ENCODE measurements around the gene ALDH1A2.
"Not testable (repeated sequence)": the region's sequence is repeated elsewhere in the genome, so short reads cannot be mapped to it uniquely, and the experiment has no call there.

ALDH1A2 gene

GRCh38 chr15:58047149-58047548 is 18.4 kb downstream of the ALDH1A2 start:
- no peak for TF ChIP-seq CTCF (IDR thresholded peaks at IDR 0.05; ENCODE audit: poor library complexity, severe bottlenecking)
- ATAC-seq (ENCODE audit: low read depth) (no peak), DNase-seq (ENCODE audit: low spot score) (no peak)
- Histone ChIP-seq H3K9me3 (ENCODE audit: severe bottlenecking) (no peaks in the 10 kb centered on the region), H3K27ac (ENCODE audit: poor library complexity, severe bottlenecking) (no peak overlapping the region), H3K4me3 (ENCODE audit: severe bottlenecking) (no peak overlapping the region), H3K4me1 (ENCODE audit: insufficient read depth, poor library complexity, severe bottlenecking) (peaks cover 4% of the 10 kb centered on the region), H3K27me3 (ENCODE audit: insufficient read depth, poor library complexity, severe bottlenecking) (no peaks in the 10 kb centered on the region), H3K36me3 (ENCODE audit: low read depth) (no peaks in the 10 kb centered on the region)

- Histone ChIP-seq H3K9me3 (ENCODE audit: severe bottlenecking) (no peaks in the 10 kb centered on the region), H3K4me1 (ENCODE audit: insufficient read depth, poor library complexity, severe bottlenecking) (peaks cover 11% of the 10 kb centered on the region), H3K36me3 (ENCODE audit: low read depth) (no peaks in the 10 kb centered on the region), H3K4me3 (ENCODE audit: severe bottlenecking) (no peak overlapping the region), H3K27ac (ENCODE audit: poor library complexity, severe bottlenecking) (no peak overlapping the region), H3K27me3 (ENCODE audit: insufficient read depth, poor library complexity, severe bottlenecking) (no peaks in the 10 kb centered on the region)
- ATAC-seq (ENCODE audit: low read depth): no peak
- DNase-seq (ENCODE audit: low spot score): no peak
- TF ChIP-seq CTCF (IDR thresholded peaks at IDR 0.05; ENCODE audit: poor library complexity, severe bottlenecking): no peak
Observed at GRCh38 chr15:58046467-58046866, 19.0 kb downstream of the ALDH1A2 start.

- not testable (repeated sequence) for ATAC-seq (ENCODE audit: low read depth); H3K36me3 ChIP-seq (ENCODE audit: low read depth); H3K9me3 ChIP-seq (ENCODE audit: severe bottlenecking); H3K27ac ChIP-seq (ENCODE audit: poor library complexity, severe bottlenecking); DNase-seq (ENCODE audit: low spot score); H3K4me3 ChIP-seq (ENCODE audit: severe bottlenecking); H3K27me3 ChIP-seq (ENCODE audit: insufficient read depth, poor library complexity, severe bottlenecking)
- H3K4me1 ChIP-seq (ENCODE audit: insufficient read depth, poor library complexity, severe bottlenecking): peaks cover 22% of the 10 kb centered on the region
Observed at GRCh38 chr15:58045376-58045775, 20.1 kb downstream of the ALDH1A2 start.

- H3K27ac ChIP-seq (ENCODE audit: poor library complexity, severe bottlenecking): no peak overlapping the region
Observed at GRCh38 chr15:58044551-58044950, 21.0 kb downstream of the ALDH1A2 start.

GRCh38 chr15:58043192-58043903 is 22.2 kb downstream of the ALDH1A2 start:
- Histone ChIP-seq H3K36me3 (ENCODE audit: low read depth) (no peaks in the 10 kb centered on the region), H3K27ac (ENCODE audit: poor library complexity, severe bottlenecking) (no peak overlapping the region), H3K27me3 (ENCODE audit: insufficient read depth, poor library complexity, severe bottlenecking) (no peaks in the 10 kb centered on the region), H3K9me3 (ENCODE audit: severe bottlenecking) (no peaks in the 10 kb centered on the region), H3K4me1 (ENCODE audit: insufficient read depth, poor library complexity, severe bottlenecking) (peaks cover 40% of the 10 kb centered on the region), H3K4me3 (ENCODE audit: severe bottlenecking) (no peak overlapping the region)
- no peak for ATAC-seq (ENCODE audit: low read depth)
- no peak for DNase-seq (ENCODE audit: low spot score)
- peak; percentile 86 for TF ChIP-seq CTCF (IDR thresholded peaks at IDR 0.05; ENCODE audit: poor library complexity, severe bottlenecking)

More at GRCh38 chr15:58044551-58044950, 21.0 kb downstream of the ALDH1A2 start:
- Histone ChIP-seq H3K36me3 (ENCODE audit: low read depth) (no peaks in the 10 kb centered on the region), H3K4me3 (ENCODE audit: severe bottlenecking) (no peak overlapping the region), H3K27me3 (ENCODE audit: insufficient read depth, poor library complexity, severe bottlenecking) (no peaks in the 10 kb centered on the region), H3K4me1 (ENCODE audit: insufficient read depth, poor library complexity, severe bottlenecking) (peaks cover 30% of the 10 kb centered on the region), H3K9me3 (ENCODE audit: severe bottlenecking) (no peaks in the 10 kb centered on the region)
- ATAC-seq (ENCODE audit: low read depth) (no peak), DNase-seq (ENCODE audit: low spot score) (no peak)
- no peak for TF ChIP-seq CTCF (IDR thresholded peaks at IDR 0.05; ENCODE audit: poor library complexity, severe bottlenecking)
